BLaER1 treated with 17β-estradiol and CSF1 and Interleukin-3, amounts not matched to agents 10 nM and 100 nM (cell line): ENCODE data around the gene PJVK.
"Not testable (repeated sequence)": the region's sequence is repeated elsewhere in the genome, so short reads cannot be mapped to it uniquely, and the experiment has no call there.

Experiments used
- H3K27ac ChIP-seq, 11 experiments: shearing (Covaris generic); formaldehyde crosslinking; 2 replicates each; pipeline ENCODE4 v1.8.1; 2022
- H3K27me3 ChIP-seq, 11 experiments: shearing (Covaris generic); formaldehyde crosslinking; 2 replicates each; pipeline ENCODE4 v1.8.1; 2022
- H3K36me3 ChIP-seq, 11 experiments: shearing (Covaris generic); formaldehyde crosslinking; 2 replicates each; pipeline ENCODE4 v1.8.1; 2022
- H3K4me1 ChIP-seq, 10 experiments: shearing (Covaris generic); formaldehyde crosslinking; 2 replicates each; pipeline ENCODE4 v1.8.1; 2022
- H3K4me2 ChIP-seq, 11 experiments: shearing (Covaris generic); formaldehyde crosslinking; 2 replicates each; pipeline ENCODE4 v1.8.1; 2022
- H3K4me3 ChIP-seq, 10 experiments: shearing (Covaris generic); formaldehyde crosslinking; 2 replicates each; pipeline ENCODE4 v1.8.1; 2022
- H3K9ac ChIP-seq, 11 experiments: shearing (Covaris generic); formaldehyde crosslinking; 2 replicates each; pipeline ENCODE4 v1.8.1; 2022
- H3K9me3 ChIP-seq, 11 experiments: shearing (Covaris generic); formaldehyde crosslinking; replicated peaks in 1 of 11; 2 replicates each; pipeline ENCODE4 v1.8.1; 2022
- H4K20me1 ChIP-seq, 11 experiments: shearing (Covaris generic); formaldehyde crosslinking; 2 replicates each; pipeline ENCODE4 v1.8.1; 2022
- Cebpa-rat ChIP-seq, 11 experiments: shearing (Covaris generic); IDR thresholded peaks; 2 replicates each; pipeline ENCODE4 v1.8.1; 2022

Gene PJVK

GRCh38 chr2:178414266-178415247, 36.6 kb upstream of the PJVK start:
- Histone ChIP-seq H3K27me3 (no peaks in the 10 kb centered on the region), H4K20me1 (peaks cover 0 to 18% (median 0%) of the 10 kb centered on the region in 11 experiments; a peak in 2 of 22 replicates), H3K4me3 (peak overlapping the region; percentile 58 to 77 (median 68)), H3K9ac (peak overlapping the region; percentile 92 to 99 (median 94)), H3K27ac (peak overlapping the region; percentile 90 to 99 (median 97)), H3K4me1 (peaks cover 27 to 60% (median 48%) of the 10 kb centered on the region in 10 experiments), H3K36me3 (peaks cover 0 to 30% (median 6%) of the 10 kb centered on the region in 11 experiments; a peak in 11 of 22 replicates), H3K9me3 (peaks cover 0 to 14% (median 0%) of the 10 kb centered on the region in 11 experiments; a peak in 4 of 22 replicates), H3K4me2 (peak overlapping the region; percentile 68 to 88 (median 83))
- peak in 8 of 11 experiments; percentile 28 to 94 (median 72); a peak in 9 of 22 replicates for TF ChIP-seq Cebpa-rat (IDR thresholded peaks at IDR 0.05)

GRCh38 chr2:178415979-178416378, 35.2 kb upstream of the PJVK start:
- Histone ChIP-seq H3K27me3 (no peaks in the 10 kb centered on the region), H3K4me3 (peak overlapping the region in 3 of 10 experiments; percentile 13 to 70 (median 64); a peak in 3 of 20 replicates), H3K4me2 (peak overlapping the region; percentile 43 to 88 (median 82); a peak in 20 of 22 replicates), H3K27ac (peak overlapping the region in 6 of 11 experiments; percentile 2 to 99 (median 96); a peak in 9 of 22 replicates), H3K4me1 (peaks cover 37 to 74% (median 57%) of the 10 kb centered on the region in 10 experiments), H3K9me3 (peaks cover 0 to 5% (median 0%) of the 10 kb centered on the region in 11 experiments; a peak in 6 of 22 replicates), H4K20me1 (peaks cover 0 to 19% (median 0%) of the 10 kb centered on the region in 11 experiments; a peak in 2 of 22 replicates), H3K9ac (peak overlapping the region in 3 of 11 experiments; percentile 94 to 99 (median 99); a peak in 5 of 22 replicates), H3K36me3 (peaks cover under 1 to 44% (median 9%) of the 10 kb centered on the region in 11 experiments; a peak in 20 of 22 replicates)
- no peak for TF ChIP-seq Cebpa-rat (IDR thresholded peaks at IDR 0.05)

- TF ChIP-seq Cebpa-rat (IDR thresholded peaks at IDR 0.05) = no peak
- H4K20me1 ChIP-seq = peaks cover 0 to 19% (median 0%) of the 10 kb centered on the region in 11 experiments; a peak in 2 of 22 replicates
- peaks cover 0 to 20% (median 17%) of the 10 kb centered on the region in 11 experiments; a peak in 20 of 22 replicates for H3K9me3 ChIP-seq
- peak overlapping the region in 2 of 11 experiments; percentile 9 to 12; a peak in 1 of 22 replicates for H3K27ac ChIP-seq
- peak overlapping the region in 3 of 11 experiments; percentile 0 to 32 (median 26); a peak in 2 of 22 replicates for H3K9ac ChIP-seq
- peak overlapping the region in 9 of 11 experiments; percentile 25 to 76 (median 40); a peak in 13 of 22 replicates for H3K4me2 ChIP-seq
- H3K4me1 ChIP-seq = peaks cover 37 to 64% (median 51%) of the 10 kb centered on the region in 10 experiments
- no peaks in the 10 kb centered on the region for H3K27me3 ChIP-seq
- peaks cover 20 to 64% (median 28%) of the 10 kb centered on the region in 11 experiments; a peak in 21 of 22 replicates for H3K36me3 ChIP-seq
- no peak overlapping the region for H3K4me3 ChIP-seq
These were observed 33.3 kb upstream of the PJVK start for GRCh38 chr2:178417916-178418315.

GRCh38 chr2:178418426-178418825, 32.8 kb upstream of the PJVK start:
- Histone ChIP-seq H4K20me1 (peaks cover 0 to 19% (median 0%) of the 10 kb centered on the region in 11 experiments; a peak in 2 of 22 replicates), H3K9ac (peak overlapping the region in 5 of 11 experiments; percentile 0 to 32 (median 26); a peak in 5 of 22 replicates), H3K4me2 (peak overlapping the region in 9 of 11 experiments; percentile 25 to 76 (median 40); a peak in 14 of 22 replicates), H3K27me3 (no peaks in the 10 kb centered on the region), H3K36me3 (peaks cover 21 to 69% (median 33%) of the 10 kb centered on the region in 11 experiments; a peak in 21 of 22 replicates), H3K9me3 (peaks cover 0 to 25% (median 22%) of the 10 kb centered on the region in 11 experiments; a peak in 20 of 22 replicates), H3K27ac (peak overlapping the region in 1 of 11 experiments; percentile 12; a peak in 2 of 22 replicates), H3K4me1 (peaks cover 37 to 60% (median 48%) of the 10 kb centered on the region in 10 experiments), H3K4me3 (no peak overlapping the region)
- no peak for TF ChIP-seq Cebpa-rat (IDR thresholded peaks at IDR 0.05)

GRCh38 chr2:178419123-178419522, 32.1 kb upstream of the PJVK start:
- Histone ChIP-seq H4K20me1 (peaks cover 0 to 19% (median 0%) of the 10 kb centered on the region in 11 experiments; a peak in 2 of 22 replicates), H3K9ac (no peak overlapping the region), H3K4me3 (no peak overlapping the region), H3K36me3 (peaks cover 21 to 76% (median 40%) of the 10 kb centered on the region in 11 experiments; a peak in 21 of 22 replicates), H3K9me3 (peaks cover 0 to 32% (median 29%) of the 10 kb centered on the region in 11 experiments; a peak in 20 of 22 replicates), H3K27ac (no peak overlapping the region), H3K27me3 (no peaks in the 10 kb centered on the region), H3K4me1 (peaks cover 37 to 60% (median 48%) of the 10 kb centered on the region in 10 experiments), H3K4me2 (peak overlapping the region in 2 of 11 experiments; percentile 30 to 76; a peak in 4 of 22 replicates)
- no peak for TF ChIP-seq Cebpa-rat (IDR thresholded peaks at IDR 0.05)

- Histone ChIP-seq H3K27ac (no peak overlapping the region), H3K9me3 (peaks cover 6 to 45% (median 38%) of the 10 kb centered on the region in 11 experiments), H3K27me3 (no peaks in the 10 kb centered on the region), H3K4me2 (peak overlapping the region in 8 of 11 experiments; percentile 1 to 24 (median 20); a peak in 7 of 22 replicates), H3K4me1 (peaks cover 29 to 53% (median 40%) of the 10 kb centered on the region in 10 experiments), H3K4me3 (no peak overlapping the region), H3K36me3 (peaks cover 26 to 82% (median 52%) of the 10 kb centered on the region in 11 experiments), H3K9ac (no peak overlapping the region), H4K20me1 (peaks cover 0 to 19% (median 0%) of the 10 kb centered on the region in 11 experiments; a peak in 2 of 22 replicates)
- no peak for TF ChIP-seq Cebpa-rat (IDR thresholded peaks at IDR 0.05)
These were observed 30.6 kb upstream of the PJVK start for GRCh38 chr2:178420463-178420999.

- H3K9me3 ChIP-seq = peaks cover 8 to 55% (median 41%) of the 10 kb centered on the region in 11 experiments
- no peak for TF ChIP-seq Cebpa-rat (IDR thresholded peaks at IDR 0.05)
- H3K9ac ChIP-seq = no peak overlapping the region
- H4K20me1 ChIP-seq = peaks cover 0 to 19% (median 0%) of the 10 kb centered on the region in 11 experiments; a peak in 3 of 22 replicates
- H3K4me2 ChIP-seq = no peak overlapping the region
- H3K27me3 ChIP-seq = no peaks in the 10 kb centered on the region
- H3K4me1 ChIP-seq = peaks cover 19 to 37% (median 25%) of the 10 kb centered on the region in 10 experiments
- no peak overlapping the region for H3K27ac ChIP-seq
- peaks cover 41 to 86% (median 65%) of the 10 kb centered on the region in 11 experiments for H3K36me3 ChIP-seq
- no peak overlapping the region for H3K4me3 ChIP-seq
These were observed 29.1 kb upstream of the PJVK start for GRCh38 chr2:178422097-178422496.

GRCh38 chr2:178423746-178424145, 27.4 kb upstream of the PJVK start:
- not testable (repeated sequence) for H3K27me3 ChIP-seq, H3K4me3 ChIP-seq, H3K9ac ChIP-seq, H3K4me2 ChIP-seq, H3K27ac ChIP-seq, H4K20me1 ChIP-seq
- Histone ChIP-seq H3K9me3 (peaks cover 8 to 55% (median 41%) of the 10 kb centered on the region in 11 experiments), H3K4me1 (peaks cover 5 to 21% (median 12%) of the 10 kb centered on the region in 10 experiments; a peak in 19 of 20 replicates), H3K36me3 (peaks cover 53 to 94% (median 78%) of the 10 kb centered on the region in 11 experiments)
